ENCODE data around the gene PCNX3.
A peak's percentile ranks its signal among the peaks of the same experiment; 100 is the strongest.

Gene PCNX3

GRCh38 chr11:65573391-65574079, 42.0 kb upstream of the PCNX3 start:
- peak; percentile 46 for DNase-seq (ENCODE audit: low read depth)
- TF ChIP-seq, protein P1, sequence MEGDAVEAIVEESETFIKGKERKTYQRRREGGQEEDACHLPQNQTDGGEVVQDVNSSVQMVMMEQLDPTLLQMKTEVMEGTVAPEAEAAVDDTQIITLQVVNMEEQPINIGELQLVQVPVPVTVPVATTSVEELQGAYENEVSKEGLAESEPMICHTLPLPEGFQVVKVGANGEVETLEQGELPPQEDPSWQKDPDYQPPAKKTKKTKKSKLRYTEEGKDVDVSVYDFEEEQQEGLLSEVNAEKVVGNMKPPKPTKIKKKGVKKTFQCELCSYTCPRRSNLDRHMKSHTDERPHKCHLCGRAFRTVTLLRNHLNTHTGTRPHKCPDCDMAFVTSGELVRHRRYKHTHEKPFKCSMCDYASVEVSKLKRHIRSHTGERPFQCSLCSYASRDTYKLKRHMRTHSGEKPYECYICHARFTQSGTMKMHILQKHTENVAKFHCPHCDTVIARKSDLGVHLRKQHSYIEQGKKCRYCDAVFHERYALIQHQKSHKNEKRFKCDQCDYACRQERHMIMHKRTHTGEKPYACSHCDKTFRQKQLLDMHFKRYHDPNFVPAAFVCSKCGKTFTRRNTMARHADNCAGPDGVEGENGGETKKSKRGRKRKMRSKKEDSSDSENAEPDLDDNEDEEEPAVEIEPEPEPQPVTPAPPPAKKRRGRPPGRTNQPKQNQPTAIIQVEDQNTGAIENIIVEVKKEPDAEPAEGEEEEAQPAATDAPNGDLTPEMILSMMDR (IDR thresholded peaks at IDR 0.05; ENCODE audit: control insufficient read depth, extremely low read depth, insufficient read depth): no peak
- peak overlapping the region; percentile 97 for H3K4me3 ChIP-seq (ENCODE audit: low read depth, low read length)

GRCh38 chr11:65574109-65574810, 41.3 kb upstream of the PCNX3 start:
- peak overlapping the region; percentile 97 for H3K4me3 ChIP-seq (ENCODE audit: low read depth, low read length)
- TF ChIP-seq, protein P1 (IDR thresholded peaks at IDR 0.05; ENCODE audit: control insufficient read depth, extremely low read depth, insufficient read depth): peak; percentile 76
- peak; percentile 27 for DNase-seq (ENCODE audit: low read depth)

DNA sequence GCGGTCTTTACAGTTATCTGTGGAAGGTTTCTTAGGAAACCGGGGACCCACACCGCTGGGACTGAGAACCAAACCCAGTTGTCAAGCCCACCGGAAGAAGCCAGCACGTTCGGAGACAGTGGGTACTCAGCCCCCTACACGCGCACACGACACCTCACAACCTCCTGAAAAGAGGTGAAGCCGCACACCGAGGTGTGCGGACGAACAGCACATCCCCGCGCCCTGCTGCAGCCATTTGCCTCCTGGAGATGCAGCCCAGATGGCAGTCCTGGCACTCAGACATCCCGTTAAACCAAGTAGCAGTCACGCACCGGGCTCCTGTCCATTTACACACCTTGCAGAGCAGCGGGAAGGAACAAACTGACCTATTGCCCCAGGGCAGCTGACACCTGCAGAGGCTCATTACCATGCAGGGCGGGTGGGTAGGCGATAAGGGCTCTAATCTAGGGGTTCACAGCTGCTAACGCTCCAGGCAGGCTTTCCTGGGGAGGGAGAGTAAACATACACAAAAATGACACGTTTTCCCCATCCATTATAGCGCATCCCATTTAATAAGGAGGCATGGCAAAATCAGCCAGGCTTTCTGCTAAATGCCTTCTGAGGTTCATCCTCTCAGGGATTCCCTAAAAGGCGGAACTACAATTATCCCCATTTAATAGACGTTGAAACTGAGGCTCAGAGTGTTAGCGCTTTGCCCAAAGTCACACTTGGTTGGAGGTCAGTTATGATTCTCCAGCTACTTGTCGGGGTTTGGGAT, 40.6 kb upstream of the PCNX3 start:
- TF ChIP-seq, protein P1 (IDR thresholded peaks at IDR 0.05; ENCODE audit: control insufficient read depth, extremely low read depth, insufficient read depth): no peak
- DNase-seq (ENCODE audit: low read depth): peak; percentile 74
- peak overlapping the region; percentile 57 for H3K4me3 ChIP-seq (ENCODE audit: low read depth, low read length)

GRCh38 chr11:65575568-65576231, 39.9 kb upstream of the PCNX3 start, which contains the start of gene EHBP1L1:
EHBP1L1 (plus strand) TSS chr11:65576053; CDS start chr11:65576303, 250 bp downstream.
- DNase-seq (ENCODE audit: low read depth): no peak
- peak within 1 kb of the TSS; percentile 57 for H3K4me3 ChIP-seq (ENCODE audit: low read depth, low read length)
- TF ChIP-seq, protein P1 (IDR thresholded peaks at IDR 0.05; ENCODE audit: control insufficient read depth, extremely low read depth, insufficient read depth): no peak

DNA sequence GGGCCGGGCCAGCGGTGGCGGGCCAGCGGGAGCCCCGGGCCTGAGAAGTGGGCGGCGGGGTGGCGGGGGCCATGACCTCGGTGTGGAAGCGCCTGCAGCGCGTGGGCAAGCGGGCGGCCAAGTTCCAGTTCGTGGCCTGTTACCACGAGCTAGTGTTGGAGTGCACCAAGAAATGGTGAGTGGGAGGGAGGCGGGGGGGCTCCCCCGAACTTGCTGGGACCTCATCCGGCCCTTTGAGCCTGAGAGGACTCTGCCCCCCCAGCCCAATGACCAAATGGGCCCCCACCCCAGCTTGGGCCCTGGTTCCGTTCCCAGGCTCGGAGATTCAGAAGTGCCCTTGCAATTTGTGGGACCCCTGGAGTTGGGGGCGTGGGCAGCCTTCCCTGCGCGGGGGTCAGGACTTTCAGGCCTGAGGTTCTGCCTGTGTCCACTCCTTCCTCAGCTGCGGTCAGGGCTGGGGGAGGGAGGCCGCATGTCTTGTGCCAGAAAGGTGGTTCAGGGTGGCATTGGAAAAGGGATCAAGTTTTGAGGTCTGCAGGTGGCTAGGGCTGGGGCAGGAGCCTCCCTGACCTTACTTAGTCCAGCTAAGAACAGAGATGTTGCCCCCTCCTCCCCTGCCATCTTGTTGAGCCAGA, 39.2 kb upstream of the PCNX3 start:
- H3K4me3 ChIP-seq (ENCODE audit: low read depth, low read length): peak overlapping the region; percentile 49

More for the DNA sequence above, 39.2 kb upstream of the PCNX3 start:
- DNase-seq (ENCODE audit: low read depth): no peak
- TF ChIP-seq, protein P1 (IDR thresholded peaks at IDR 0.05; ENCODE audit: control insufficient read depth, extremely low read depth, insufficient read depth): no peak

Measured in LNCaP clone FGC (cell line).